CD4-positive, alpha-beta T cell treated with Interleukin-6 for 4 hours (primary cell): ENCODE measurements around the gene PCK2.

Experiments
- DNase-seq: peaks from one replicate; pipeline ENCODE4 v3.0.0-alpha.2; 2020; ENCODE audit warnings: mixed read lengths

Gene PCK2

GRCh38 chr14:24077086-24077485 is 17.0 kb upstream of the PCK2 start:
- DNase-seq, result no peak

- no peak for DNase-seq
Measured at GRCh38 chr14:24078146-24078545, 16.0 kb upstream of the PCK2 start.

GRCh38 chr14:24079491-24080141 is 14.5 kb upstream of the PCK2 start:
- DNase-seq, result no peak

GRCh38 chr14:24080142-24080530 is 14.0 kb upstream of the PCK2 start:
- no peak for DNase-seq

GRCh38 chr14:24080888-24081738 is 13.0 kb upstream of the PCK2 start:
- DNase-seq, result peak; percentile 86

GRCh38 chr14:24081739-24082211 is 12.3 kb upstream of the PCK2 start:
- no peak for DNase-seq

- DNase-seq, result no peak
Measured at GRCh38 chr14:24082411-24083080, 11.6 kb upstream of the PCK2 start.

- no peak for DNase-seq
Measured at GRCh38 chr14:24083462-24083861, 10.6 kb upstream of the PCK2 start.

GRCh38 chr14:24084440-24084839 is 9.7 kb upstream of the PCK2 start:
- DNase-seq, result no peak

GRCh38 chr14:24085215-24085614 is 8.9 kb upstream of the PCK2 start:
- DNase-seq, result no peak

- no peak for DNase-seq
Measured at GRCh38 chr14:24086193-24086955, 7.7 kb upstream of the PCK2 start.

GRCh38 chr14:24087004-24087403 is 7.1 kb upstream of the PCK2 start:
- no peak for DNase-seq

- no peak for DNase-seq
Measured at GRCh38 chr14:24088095-24088494, 6.0 kb upstream of the PCK2 start.

GRCh38 chr14:24089890-24090289 is 4.2 kb upstream of the PCK2 start:
- DNase-seq, result no peak

GRCh38 chr14:24092110-24092504 is 2.0 kb upstream of the PCK2 start:
- DNase-seq, result no peak

GRCh38 chr14:24092505-24093206 is 1.5 kb upstream of the PCK2 start:
- no peak for DNase-seq

GRCh38 chr14:24093207-24093900 is 757 bp upstream of the PCK2 start:
- peak; percentile 13 for DNase-seq

GRCh38 chr14:24094841-24095270 is 745 bp downstream of the PCK2 start:
- DNase-seq, result peak; percentile 10

- peak; percentile 29 for DNase-seq
Measured at GRCh38 chr14:24095271-24096068, 1.4 kb downstream of the PCK2 start.

- DNase-seq, result no peak
Measured at GRCh38 chr14:24096545-24097181, 2.6 kb downstream of the PCK2 start.
